IMR-90 (cell line): ENCODE data around the gene FXYD4. TPM values are rescaled to one million over a fixed set of nuclear protein-coding genes. Genes with fewer than 3 reads are reported as not detected.

Source experiments
- ATAC-seq: fragments of 200-7000 bp; cut with Tn5 transposase; 2 replicates; pipeline ENCODE4 v1.9.1; 2020; ENCODE audit warnings: low read depth, mild to moderate bottlenecking, moderate library complexity
- BruUV-seq: library from RNA; stranded (reverse); fragments of 400-500 nt; replicated peaks from 2 replicates; lab custom pipeline; 2021; lab: Mats Ljungman, UMichigan
- CTCF ChIA-PET: fragments of 300-600 bp; formaldehyde crosslinking; extraction: SDS; loops from one replicate; lab custom pipeline; 2021; ENCODE audit warnings: antibody characterized with exemption; lab: Yijun Ruan, JAX
- POLR2A ChIA-PET: fragments of 300-600 bp; sonication (Branson Sonifier 250); formaldehyde crosslinking; loops from one replicate; lab custom pipeline; 2022; ENCODE audit warnings: antibody characterized with exemption; ENCODE audit not compliant: unreplicated experiment; lab: Charles Lee
- DNase-seq: peaks from one replicate; pipeline ENCODE4 v3.0.0; 2013
- H2AFZ ChIP-seq: replicated peaks from 2 replicates; pipeline ENCODE3; 2013; ENCODE audit warnings: low read length, mild to moderate bottlenecking; ENCODE audit not compliant: poor library complexity
- H2AK5ac ChIP-seq: 2 replicates; pipeline ENCODE4 v1.6.1; 2013; ENCODE audit warnings: low read depth, low read length, inconsistent platforms
- H2AK9ac ChIP-seq: replicated peaks from 2 replicates; pipeline ENCODE3; 2013; ENCODE audit warnings: mild to moderate bottlenecking, low read depth, low read length, moderate library complexity; ENCODE audit not compliant: poor library complexity
- H2BK120ac ChIP-seq: 2 replicates; pipeline ENCODE4 v1.6.1; 2013; ENCODE audit warnings: low read depth, low read length, inconsistent platforms
- H2BK15ac ChIP-seq: 3 replicates; pipeline ENCODE4 v1.6.1; 2013; ENCODE audit warnings: low read depth, low read length, inconsistent platforms
- H2BK20ac ChIP-seq: 2 replicates; pipeline ENCODE4 v1.6.1; 2013; ENCODE audit warnings: low read depth, mild to moderate bottlenecking, inconsistent platforms, low read length, moderate library complexity
- H2BK5ac ChIP-seq: 2 replicates; pipeline ENCODE4 v1.6.1; 2013; ENCODE audit warnings: mild to moderate bottlenecking, low read depth, low read length, inconsistent platforms; ENCODE audit not compliant: poor library complexity, severe bottlenecking
- H3K14ac ChIP-seq: replicated peaks from 2 replicates; pipeline ENCODE4 v1.6.1; 2013; ENCODE audit warnings: low read depth, low read length, inconsistent platforms
- H3K18ac ChIP-seq: 2 replicates; pipeline ENCODE4 v1.6.1; 2013; ENCODE audit warnings: low read depth, low read length, control low read depth
- H3K23ac ChIP-seq: 2 replicates; pipeline ENCODE4 v1.6.1; 2013; ENCODE audit warnings: low read depth, low read length, inconsistent platforms
- H3K27ac ChIP-seq: 2 replicates; pipeline ENCODE4 v1.5.1; 2013; ENCODE audit warnings: mild to moderate bottlenecking, control low read depth, low read length; ENCODE audit not compliant: insufficient read depth
- H3K27me3 ChIP-seq: 2 replicates; pipeline ENCODE4 v1.6.1; 2013; ENCODE audit warnings: low read length; ENCODE audit not compliant: control insufficient read depth, insufficient read depth
- H3K36me3 ChIP-seq: 2 replicates; pipeline ENCODE4 v1.6.1; 2013; ENCODE audit warnings: low read length, mixed read lengths; ENCODE audit not compliant: control insufficient read depth, insufficient read depth
- H3K4ac ChIP-seq: 2 replicates; pipeline ENCODE4 v1.6.1; 2013; ENCODE audit warnings: low read depth, low read length, inconsistent platforms
- H3K4me1 ChIP-seq: 2 replicates; pipeline ENCODE4 v1.6.1; 2013; ENCODE audit warnings: low read length, mixed read lengths; ENCODE audit not compliant: control insufficient read depth, insufficient read depth
- H3K4me2 ChIP-seq: 2 replicates; pipeline ENCODE4 v1.6.1; 2013; ENCODE audit warnings: low read depth, mild to moderate bottlenecking, control low read depth, low read length, moderate library complexity
- H3K4me3 ChIP-seq: 2 replicates; pipeline ENCODE4 v1.5.1; 2013; ENCODE audit warnings: low read depth, mild to moderate bottlenecking, control low read depth, low read length, moderate library complexity; ENCODE audit not compliant: insufficient read depth
- H3K56ac ChIP-seq: 2 replicates; pipeline ENCODE4 v1.6.1; 2013; ENCODE audit warnings: low read length, inconsistent platforms; ENCODE audit not compliant: insufficient read depth; ENCODE audit errors: extremely low read depth
- H3K79me1 ChIP-seq, 2 experiments: 2 replicates each; pipeline ENCODE4 v1.6.1; 2013; ENCODE audit warnings: low read length in 2 of 2, inconsistent platforms in 1 of 2, low read depth in 1 of 2
- H3K9ac ChIP-seq: 2 replicates; pipeline ENCODE4 v1.6.1; 2013; ENCODE audit warnings: low read depth, low read length, control low read depth
- H3K9me1 ChIP-seq: 2 replicates; pipeline ENCODE4 v1.6.1; 2013; ENCODE audit warnings: low read length, inconsistent platforms; ENCODE audit not compliant: insufficient read depth
- H3K9me3 ChIP-seq: 2 replicates; pipeline ENCODE4 v1.6.1; 2013; ENCODE audit warnings: low read length; ENCODE audit not compliant: control insufficient read depth, insufficient read depth
- H4K20me1 ChIP-seq: 2 replicates; pipeline ENCODE4 v1.6.1; 2013; ENCODE audit warnings: low read length, inconsistent platforms; ENCODE audit not compliant: insufficient read depth
- H4K5ac ChIP-seq: 2 replicates; pipeline ENCODE4 v1.6.1; 2013; ENCODE audit warnings: mild to moderate bottlenecking, low read depth, low read length, control low read depth
- H4K8ac ChIP-seq, 2 experiments: 2 replicates each; pipeline ENCODE4 v1.6.1; 2013; ENCODE audit warnings: low read depth in 2 of 2, low read length in 2 of 2, control low read depth in 1 of 2, inconsistent platforms in 1 of 2
- H4K91ac ChIP-seq: 2 replicates; pipeline ENCODE4 v1.6.1; 2013; ENCODE audit warnings: low read depth, low read length, inconsistent platforms; ENCODE audit not compliant: insufficient read depth
- CEBPB ChIP-seq: IDR thresholded peaks from 2 replicates; pipeline ENCODE4 v1.6.1; 2012; ENCODE audit warnings: low read depth, low read length, improper control_type of control experiment
- MXI1 ChIP-seq: IDR thresholded peaks from 2 replicates; pipeline ENCODE4 v1.6.1; 2012; ENCODE audit warnings: low read depth, mild to moderate bottlenecking, low read length, moderate library complexity, borderline replicate concordance
- USF2 ChIP-seq: fragments of 150-350 bp; IDR thresholded peaks from 2 replicates; pipeline ENCODE4 v1.6.1; 2017; ENCODE audit warnings: mild to moderate bottlenecking, antibody characterized with exemption, low read length, low read depth
- WGBS, 2 experiments: methylation state at CpG; one replicate each; pipeline versions ENCODE4 v1.1.5 to v1.1.7; 2013; ENCODE audit warnings: missing lambda C conversion rate in 2 of 2; ENCODE audit not compliant: insufficient read length in 1 of 2; ENCODE audit errors: extremely low coverage in 2 of 2; 5-methylcytosine and 5-hydroxymethylcytosine counted together
- dilution Hi-C: fragments of 300-500 bp; cut with HindIII; formaldehyde crosslinking; loops from one replicate; pipeline ENCODE4 v1.14.3; 2018; ENCODE audit warnings: low sequenced_read_pairs; ENCODE audit not compliant: unreplicated experiment
- in situ Hi-C: fragments of 300-500 bp; cut with MboI; formaldehyde crosslinking; loops from 3 replicates; pipeline ENCODE4 v1.14.3; 2019; ENCODE audit warnings: low sequenced_read_pairs, inconsistent platforms, mixed read lengths
- intact Hi-C: fragments of 100-400 bp; cut with micrococcal nuclease; formaldehyde crosslinking; loops from 2 replicates; pipeline ENCODE4 v1.10.0; 2022
- microRNA-seq, 2 experiments: library from miRNA; stranded (forward) in 1 of 2; unstranded in 1 of 2; fragments of 10-50 nt in 1 of 2; fragments of <30 nt in 1 of 2; gene quantifications in 1 of 2; microRNA quantifications in 1 of 2; one replicate each; pipeline versions ENCODE3 to v1.1.0; 2013 to 2020; ENCODE audit not compliant: insufficient read depth in 1 of 2, insufficient read length in 1 of 2, unreplicated experiment in 1 of 2
- polyA plus RNA-seq, 3 experiments: library from polyadenylated mRNA; depleted of rRNA; stranded (reverse); fragments of >200 nt; gene quantifications; 2 replicates each; pipeline ENCODE4 v1.2.3, GENCODE V29; 2012; ENCODE audit warnings: low replicate concordance in 1 of 3
- small RNA-seq, 5 experiments: library from RNA; depleted of rRNA; stranded (forward); fragments of <200 nt; gene quantifications; one replicate each; pipeline ENCODE3, GENCODE V24; 2012
- total RNA-seq: library from RNA; depleted of rRNA; stranded (reverse); fragments of >200 nt; gene quantifications from 2 replicates; pipeline ENCODE4 v1.2.3, GENCODE V29; 2012; rRNA removed

The FXYD4 gene
- total and polyA plus RNA-seq, 2 of the 4 experiments (the other 2 are of a cell fraction), result not detected

GRCh38 chr10:43424416-43424815 lies 53.0 kb downstream of the FXYD4 start:
- Histone ChIP-seq H2BK120ac (no peak overlapping the region), H3K36me3 (no peaks in the 10 kb centered on the region), H2BK5ac (no peak overlapping the region), H3K4me2 (no peak overlapping the region), H3K18ac (no peak overlapping the region), H4K91ac (no peak overlapping the region), H2AK5ac (no peak overlapping the region), H2BK15ac (no peak overlapping the region), H2BK20ac (no peak overlapping the region), H3K9me1 (no peaks in the 10 kb centered on the region), H4K8ac (no peak overlapping the region), H3K4ac (no peak overlapping the region), H3K9ac (no peak overlapping the region), H3K27ac (no peak overlapping the region), H3K14ac (no peak overlapping the region), H3K56ac (no peak overlapping the region), H3K9me3 (no peaks in the 10 kb centered on the region), H2AK9ac (no peak overlapping the region), H2AFZ (no peak overlapping the region), H4K5ac (no peak overlapping the region), H3K27me3 (no peaks in the 10 kb centered on the region), H3K79me1 (no peaks in the 10 kb centered on the region), H4K20me1 (no peaks in the 10 kb centered on the region), H3K4me1 (0 out of 2 replicates have a peak, but pooled peaks cover 2% of the 10 kb centered on the region), H3K23ac (no peak overlapping the region), H3K4me3 (no peak overlapping the region)
- dilution Hi-C loops, result no loop called here
- ATAC-seq (no peak), DNase-seq (no peak)
- BruUV-seq, result no TSS peak
- TF ChIP-seq CEBPB, result peak; percentile 85
- TF ChIP-seq USF2, result no peak
- TF ChIP-seq MXI1, result no peak
- CTCF ChIA-PET, result no interaction called here
- POLR2A ChIA-PET, result no interaction called here
- no CpG with 5 or more reads among the region's 6 CpGs for WGBS, 2 experiments
- in situ Hi-C loops, result loop anchor here (25.0 kb wide), 1 partner anchor 1563 kb away; the partner anchor contains the start of gene DEPP1
- intact Hi-C loops, result no loop called here

Small RNA genes within 50 kb of the gene (microRNA-seq; reads per million reads assigned to microRNA genes)
- gene RNU6ATAC11P (ENCODE audit: insufficient read depth, insufficient read length), result not detected
- gene SNORD3J (ENCODE audit: insufficient read depth, insufficient read length), result not detected

Small RNA genes within 50 kb of the gene (small RNA-seq; reads per million reads assigned to genes)
- gene RNU6ATAC11P, result 0 reads per million in 5 experiments
- gene SNORD3J, result 0 to 1.1 (median 0) reads per million in 5 experiments

Other genes starting within 250 kb of the FXYD4 start
- gene CSGALNACT2, start 233.2 kb upstream of the FXYD4 start, total RNA-seq, result 6.5 and 11.4 TPM in 2 replicates
- 11.7 and 13.1 TPM in 2 replicates for gene CSGALNACT2, start 233.2 kb upstream of the FXYD4 start, polyA plus RNA-seq (2012; rRNA removed)
- gene RASGEF1A, start 104.6 kb upstream of the FXYD4 start, total RNA-seq, result 0.18 and 0.28 TPM in 2 replicates
- gene RASGEF1A, start 104.6 kb upstream of the FXYD4 start, polyA plus RNA-seq (2012; rRNA removed), result 0.15 and 0.55 TPM in 2 replicates
- 207 and 276 TPM in 2 replicates for gene HNRNPF, start 37.5 kb downstream of the FXYD4 start, total RNA-seq
- gene HNRNPF, start 37.5 kb downstream of the FXYD4 start, polyA plus RNA-seq (2012; rRNA removed), result 147 and 169 TPM in 2 replicates
- gene ZNF487, start 65.5 kb downstream of the FXYD4 start, total RNA-seq, result 2.5 and 2.7 TPM in 2 replicates
- gene ZNF487, start 65.5 kb downstream of the FXYD4 start, polyA plus RNA-seq (2012; rRNA removed), result 1.7 TPM in 2 replicates
- 10.8 and 12.7 TPM in 2 replicates for gene ZNF239, start 203.0 kb downstream of the FXYD4 start, total RNA-seq
- gene ZNF239, start 203.0 kb downstream of the FXYD4 start, polyA plus RNA-seq (2012; rRNA removed), result 6.4 and 7.4 TPM in 2 replicates
- 2.2 and 3.1 TPM in 2 replicates for gene ZNF485, start 234.8 kb downstream of the FXYD4 start, total RNA-seq
- gene ZNF485, start 234.8 kb downstream of the FXYD4 start, polyA plus RNA-seq (2012; rRNA removed), result 1.0 and 1.3 TPM in 2 replicates